ENCODE data around the gene ATG16L2. TPM values are rescaled to one million over a fixed set of nuclear protein-coding genes. Genes with fewer than 3 reads are reported as not detected.

Gene ATG16L2, protein sequence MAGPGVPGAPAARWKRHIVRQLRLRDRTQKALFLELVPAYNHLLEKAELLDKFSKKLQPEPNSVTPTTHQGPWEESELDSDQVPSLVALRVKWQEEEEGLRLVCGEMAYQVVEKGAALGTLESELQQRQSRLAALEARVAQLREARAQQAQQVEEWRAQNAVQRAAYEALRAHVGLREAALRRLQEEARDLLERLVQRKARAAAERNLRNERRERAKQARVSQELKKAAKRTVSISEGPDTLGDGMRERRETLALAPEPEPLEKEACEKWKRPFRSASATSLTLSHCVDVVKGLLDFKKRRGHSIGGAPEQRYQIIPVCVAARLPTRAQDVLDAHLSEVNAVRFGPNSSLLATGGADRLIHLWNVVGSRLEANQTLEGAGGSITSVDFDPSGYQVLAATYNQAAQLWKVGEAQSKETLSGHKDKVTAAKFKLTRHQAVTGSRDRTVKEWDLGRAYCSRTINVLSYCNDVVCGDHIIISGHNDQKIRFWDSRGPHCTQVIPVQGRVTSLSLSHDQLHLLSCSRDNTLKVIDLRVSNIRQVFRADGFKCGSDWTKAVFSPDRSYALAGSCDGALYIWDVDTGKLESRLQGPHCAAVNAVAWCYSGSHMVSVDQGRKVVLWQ
- 1 to 10 TPM; 5.0 to 6.9 TPM for total RNA-seq

DNA sequence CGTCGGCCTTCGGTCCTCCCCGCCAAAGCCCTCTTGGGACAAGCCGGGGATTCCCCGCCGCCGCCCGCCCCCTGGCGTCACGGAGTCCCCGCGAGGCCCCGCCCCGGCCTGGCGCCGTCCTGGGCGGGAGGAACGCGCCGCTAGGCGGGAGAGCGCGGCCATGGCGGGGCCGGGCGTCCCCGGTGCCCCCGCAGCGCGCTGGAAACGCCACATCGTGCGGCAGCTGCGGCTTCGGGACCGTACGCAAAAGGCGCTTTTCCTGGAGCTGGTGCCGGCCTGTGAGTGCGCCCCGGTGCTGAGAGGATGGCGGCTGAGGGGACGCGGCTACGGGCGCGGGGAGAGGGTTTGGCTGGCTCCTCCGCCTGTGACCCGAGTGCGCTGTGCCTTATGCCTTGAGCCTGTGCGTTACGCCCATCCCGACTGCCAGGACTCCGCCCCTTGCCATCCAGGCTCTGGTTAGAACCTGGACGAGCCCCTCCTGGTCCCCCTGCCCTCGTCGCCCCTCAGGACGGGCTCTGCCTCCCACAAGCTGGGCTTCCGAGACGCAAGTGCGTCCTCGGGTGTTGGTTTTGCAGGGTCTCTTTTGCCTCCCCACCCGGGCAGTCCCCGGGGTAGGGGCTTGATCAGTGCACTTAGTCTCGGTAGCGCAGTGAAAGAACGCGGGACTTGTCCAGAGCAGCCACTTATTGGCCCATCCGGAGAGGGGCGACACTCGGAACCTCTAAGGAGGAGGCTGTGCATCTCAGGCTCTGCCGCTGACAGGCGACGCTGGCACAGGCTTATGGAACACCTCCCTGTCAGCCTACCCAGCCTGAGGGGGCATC lies at the start of gene ATG16L2:
Gene ATG16L2, plus strand, starts transcription at position 126 of the 824 bp plus-strand sequence. Its CDS starts 35 bp downstream, at position 161.

GRCh38 chr11:72793425-72794367 lies 20.5 kb upstream of the ATG16L2 start, which contains the start of gene STARD10:
STARD10 (minus strand) TSS chr11:72794047; CDS start chr11:72781181, 12,866 bp downstream.

Small RNAs within 50 kb of the gene (small RNA-seq; reads per million reads assigned to genes)
- gene MIR4692 (0 reads per million in 2 donors), gene RF00019 (0 reads per million in 2 donors), gene RNU6-672P (0 reads per million in 2 donors)

Other genes with a start within 250 kb of the ATG16L2 start
- gene PDE2A, start 140.0 kb upstream of the ATG16L2 start, total RNA-seq, result 1 to 10 TPM in 1 of 2 donors, not detected in 1; 2.0 TPM
- 10 to 100 TPM; 41.0 to 66.9 TPM for gene ARAP1, start 62.0 kb upstream of the ATG16L2 start, total RNA-seq
- gene STARD10, start 20.4 kb upstream of the ATG16L2 start, total RNA-seq, result 10 to 100 TPM; 11.7 to 17.6 TPM

Data from melanocyte of skin (primary cell).